Adipocyte (in vitro differentiated cells): ENCODE data around the gene NFYB.
A peak's percentile ranks its signal among the peaks of the same experiment; 100 is the strongest.

Experiments used
- DNase-seq: peaks from one replicate; pipeline ENCODE4 v3.0.0-alpha.2; 2015; ENCODE audit warnings: low read depth
- H3K27me3 ChIP-seq: replicated peaks from 2 replicates; pipeline ENCODE4 v1.7.0; 2013; ENCODE audit warnings: mild to moderate bottlenecking, low read length, moderate library complexity; ENCODE audit not compliant: control insufficient read depth, insufficient read depth
- H3K36me3 ChIP-seq: 2 replicates; pipeline ENCODE4 v1.7.0; 2013; ENCODE audit warnings: low read length, mild to moderate bottlenecking, moderate library complexity; ENCODE audit not compliant: control insufficient read depth, insufficient read depth, severe bottlenecking
- H3K4me1 ChIP-seq: 2 replicates; pipeline ENCODE4 v1.7.0; 2013; ENCODE audit warnings: mild to moderate bottlenecking, low read length, moderate library complexity; ENCODE audit not compliant: control insufficient read depth, insufficient read depth
- H3K4me3 ChIP-seq: 2 replicates; pipeline ENCODE4 v1.7.0; 2013; ENCODE audit warnings: mild to moderate bottlenecking, low read length, moderate library complexity
- H3K9ac ChIP-seq: 2 replicates; pipeline ENCODE4 v1.7.0; 2013; ENCODE audit warnings: mild to moderate bottlenecking, low read length, moderate library complexity
- H3K9me3 ChIP-seq: 2 replicates; pipeline ENCODE4 v1.7.0; 2013; ENCODE audit warnings: mild to moderate bottlenecking, low read length, moderate library complexity; ENCODE audit not compliant: control insufficient read depth

NFYB gene

GRCh38 chr12:104137902-104138796, at the start of gene NFYB:
NFYB (minus strand) TSS chr12:104138210; CDS start chr12:104135453, 2,757 bp downstream.
- Histone ChIP-seq H3K36me3 (peaks cover 9% of the 10 kb centered on the region), H3K4me3 (peak within 1 kb of the TSS; percentile 90), H3K9me3 (no peaks in the 10 kb centered on the region), H3K9ac (peak within 1 kb of the TSS; percentile 90), H3K4me1 (peaks cover 38% of the 10 kb centered on the region), H3K27me3 (no peaks in the 10 kb centered on the region)
- peak; percentile 99 for DNase-seq

- Histone ChIP-seq H3K9ac (no peak overlapping the region), H3K36me3 (no peaks in the 10 kb centered on the region), H3K9me3 (peaks cover 16% of the 10 kb centered on the region), H3K4me3 (no peak overlapping the region), H3K27me3 (no peaks in the 10 kb centered on the region), H3K4me1 (peaks cover 8% of the 10 kb centered on the region)
- DNase-seq, result no peak
Measured at GRCh38 chr12:104187446-104188155, 49.6 kb upstream of the NFYB start.

- DNase-seq, result no peak
- no peak overlapping the region for H3K4me3 ChIP-seq
- no peaks in the 10 kb centered on the region for H3K36me3 ChIP-seq
- H3K9ac ChIP-seq, result no peak overlapping the region
- peaks cover 16% of the 10 kb centered on the region for H3K9me3 ChIP-seq
- no peaks in the 10 kb centered on the region for H3K27me3 ChIP-seq
- peaks cover 35% of the 10 kb centered on the region for H3K4me1 ChIP-seq
Measured at GRCh38 chr12:104183443-104183842, 45.4 kb upstream of the NFYB start.

- peaks cover 16% of the 10 kb centered on the region for H3K9me3 ChIP-seq
- H3K4me3 ChIP-seq, result peak overlapping the region; percentile 38
- H3K4me1 ChIP-seq, result peaks cover 42% of the 10 kb centered on the region
- no peak for DNase-seq
- no peaks in the 10 kb centered on the region for H3K27me3 ChIP-seq
- peak overlapping the region; percentile 33 for H3K9ac ChIP-seq
- H3K36me3 ChIP-seq, result no peaks in the 10 kb centered on the region
Measured at GRCh38 chr12:104182621-104183378, 44.8 kb upstream of the NFYB start.

GRCh38 chr12:104182144-104182543, 44.1 kb upstream of the NFYB start:
- Histone ChIP-seq H3K9me3 (peaks cover 16% of the 10 kb centered on the region), H3K27me3 (no peaks in the 10 kb centered on the region), H3K36me3 (no peaks in the 10 kb centered on the region), H3K9ac (peak overlapping the region; percentile 44), H3K4me3 (peak overlapping the region; percentile 38), H3K4me1 (peaks cover 45% of the 10 kb centered on the region)
- peak; percentile 92 for DNase-seq

- H3K9me3 ChIP-seq, result peaks cover 16% of the 10 kb centered on the region
- no peaks in the 10 kb centered on the region for H3K36me3 ChIP-seq
- H3K9ac ChIP-seq, result peak overlapping the region; percentile 44
- H3K4me1 ChIP-seq, result peaks cover 50% of the 10 kb centered on the region
- DNase-seq, result no peak
- H3K4me3 ChIP-seq, result no peak overlapping the region
- H3K27me3 ChIP-seq, result no peaks in the 10 kb centered on the region
Measured at GRCh38 chr12:104181313-104181712, 43.3 kb upstream of the NFYB start.

GRCh38 chr12:104180374-104180773, 42.4 kb upstream of the NFYB start:
- Histone ChIP-seq H3K4me3 (no peak overlapping the region), H3K4me1 (peaks cover 50% of the 10 kb centered on the region), H3K9me3 (peaks cover 16% of the 10 kb centered on the region), H3K36me3 (no peaks in the 10 kb centered on the region), H3K9ac (peak overlapping the region; percentile 44), H3K27me3 (no peaks in the 10 kb centered on the region)
- DNase-seq, result peak; percentile 57

- peak overlapping the region; percentile 18 for H3K4me3 ChIP-seq
- no peaks in the 10 kb centered on the region for H3K9me3 ChIP-seq
- H3K9ac ChIP-seq, result peak overlapping the region; percentile 75
- DNase-seq, result peak; percentile 98
- no peaks in the 10 kb centered on the region for H3K36me3 ChIP-seq
- H3K4me1 ChIP-seq, result peaks cover 45% of the 10 kb centered on the region
- H3K27me3 ChIP-seq, result no peaks in the 10 kb centered on the region
Measured at GRCh38 chr12:104177663-104178501, 39.9 kb upstream of the NFYB start.

GRCh38 chr12:104177336-104177662, 39.3 kb upstream of the NFYB start:
- DNase-seq, result no peak
- H3K36me3 ChIP-seq, result no peaks in the 10 kb centered on the region
- H3K9me3 ChIP-seq, result no peaks in the 10 kb centered on the region
- H3K4me3 ChIP-seq, result peak overlapping the region; percentile 42
- H3K27me3 ChIP-seq, result no peaks in the 10 kb centered on the region
- H3K4me1 ChIP-seq, result peaks cover 39% of the 10 kb centered on the region
- peak overlapping the region; percentile 63 for H3K9ac ChIP-seq

GRCh38 chr12:104175726-104176247, 37.8 kb upstream of the NFYB start:
- H3K4me3 ChIP-seq, result no peak overlapping the region
- H3K27me3 ChIP-seq, result no peaks in the 10 kb centered on the region
- H3K4me1 ChIP-seq, result peaks cover 25% of the 10 kb centered on the region
- no peak for DNase-seq
- no peak overlapping the region for H3K9ac ChIP-seq
- no peaks in the 10 kb centered on the region for H3K36me3 ChIP-seq
- H3K9me3 ChIP-seq, result no peaks in the 10 kb centered on the region
